PC-9 (cell line): ENCODE data around the gene OR8D1.

Experiments
- EZH2 ChIP-seq: fragments of 200-600 bp; sonication (generic); IDR thresholded peaks from 2 replicates; pipeline ENCODE4 v1.8.0; 2017; ENCODE audit warnings: antibody characterized with exemption, low read depth
- TF ChIP-seq, protein P1 (sequence below): fragments of 200-600 bp; sonication (generic); conservative IDR thresholded peaks from 2 replicates; pipeline ENCODE4 v1.6.1; 2017; ENCODE audit warnings: mixed run types, antibody characterized with exemption, mild to moderate bottlenecking, moderate library complexity

DNA sequence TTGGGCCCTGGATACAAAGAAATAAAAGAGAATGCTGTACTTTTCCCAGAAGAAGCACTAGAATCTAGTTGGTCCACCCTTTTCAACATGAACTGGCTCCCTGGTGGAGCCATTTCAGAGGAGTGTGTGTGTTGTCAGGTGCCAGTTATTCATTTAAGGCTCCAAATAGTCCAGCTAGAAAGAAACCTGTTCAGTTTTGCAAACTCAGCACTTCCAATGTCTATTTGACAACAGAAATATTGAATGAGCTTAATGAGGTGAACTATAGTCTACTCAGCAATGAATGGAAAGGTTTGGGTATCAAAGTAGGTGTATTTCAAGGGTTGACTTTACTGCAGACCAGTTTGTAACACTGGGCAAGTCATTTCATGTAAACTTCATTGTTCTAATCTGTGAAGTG, 2.1 kb downstream of the OR8D1 start:
- TF ChIP-seq, protein P1, sequence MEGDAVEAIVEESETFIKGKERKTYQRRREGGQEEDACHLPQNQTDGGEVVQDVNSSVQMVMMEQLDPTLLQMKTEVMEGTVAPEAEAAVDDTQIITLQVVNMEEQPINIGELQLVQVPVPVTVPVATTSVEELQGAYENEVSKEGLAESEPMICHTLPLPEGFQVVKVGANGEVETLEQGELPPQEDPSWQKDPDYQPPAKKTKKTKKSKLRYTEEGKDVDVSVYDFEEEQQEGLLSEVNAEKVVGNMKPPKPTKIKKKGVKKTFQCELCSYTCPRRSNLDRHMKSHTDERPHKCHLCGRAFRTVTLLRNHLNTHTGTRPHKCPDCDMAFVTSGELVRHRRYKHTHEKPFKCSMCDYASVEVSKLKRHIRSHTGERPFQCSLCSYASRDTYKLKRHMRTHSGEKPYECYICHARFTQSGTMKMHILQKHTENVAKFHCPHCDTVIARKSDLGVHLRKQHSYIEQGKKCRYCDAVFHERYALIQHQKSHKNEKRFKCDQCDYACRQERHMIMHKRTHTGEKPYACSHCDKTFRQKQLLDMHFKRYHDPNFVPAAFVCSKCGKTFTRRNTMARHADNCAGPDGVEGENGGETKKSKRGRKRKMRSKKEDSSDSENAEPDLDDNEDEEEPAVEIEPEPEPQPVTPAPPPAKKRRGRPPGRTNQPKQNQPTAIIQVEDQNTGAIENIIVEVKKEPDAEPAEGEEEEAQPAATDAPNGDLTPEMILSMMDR, result no peak
- no peak for TF ChIP-seq EZH2
